CD4-positive, alpha-beta T cell treated with Interleukin-6 for 4 hours (primary cell): ENCODE data around the gene USP15.
"Not testable (repeated sequence)": the region's sequence is repeated elsewhere in the genome, so short reads cannot be mapped to it uniquely, and the experiment has no call there.

Source experiments
- DNase-seq: peaks from one replicate; pipeline ENCODE4 v3.0.0-alpha.2; 2020; ENCODE audit warnings: mixed read lengths

Gene USP15

DNA sequence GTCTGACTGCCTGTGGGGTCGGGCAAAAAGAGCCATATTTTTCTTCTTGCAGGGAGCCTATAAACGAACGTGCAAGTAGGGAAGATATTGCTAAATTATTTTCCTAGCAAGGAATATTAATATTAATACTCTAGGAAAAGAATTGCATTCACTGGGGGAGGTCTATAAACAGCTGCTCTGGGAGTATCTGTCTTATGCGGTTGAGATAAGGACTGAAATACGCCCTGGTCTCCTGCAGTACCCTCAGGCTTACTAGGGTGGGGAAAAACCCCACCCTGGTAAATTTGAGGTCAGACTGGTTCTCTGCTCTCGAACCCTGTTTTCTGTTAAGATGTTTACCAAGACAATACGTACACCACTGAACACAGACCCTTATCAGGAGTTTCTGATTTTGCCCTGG lies 203.0 kb downstream of the USP15 start:
- not testable (repeated sequence) for DNase-seq
